DMS153 treated with DMSO at 0.1 percent for 48 hours (cell line): ENCODE data around the gene CCNG1.
"Not testable (repeated sequence)": the region's sequence is repeated elsewhere in the genome, so short reads cannot be mapped to it uniquely, and the experiment has no call there.

Experiments
- DNase-seq: peaks from one replicate; lab custom pipeline; 2025; ENCODE audit not compliant: unreplicated experiment; lab: John Stamatoyannopoulos, UW

The CCNG1 gene

GRCh38 chr5:163437309-163438182 lies at the start of gene CCNG1:
TSS of gene CCNG1 (plus strand) at chr5:163437595. CDS start at chr5:163439257, 1,662 bp downstream.
- peak; percentile 61 for DNase-seq

DNA sequence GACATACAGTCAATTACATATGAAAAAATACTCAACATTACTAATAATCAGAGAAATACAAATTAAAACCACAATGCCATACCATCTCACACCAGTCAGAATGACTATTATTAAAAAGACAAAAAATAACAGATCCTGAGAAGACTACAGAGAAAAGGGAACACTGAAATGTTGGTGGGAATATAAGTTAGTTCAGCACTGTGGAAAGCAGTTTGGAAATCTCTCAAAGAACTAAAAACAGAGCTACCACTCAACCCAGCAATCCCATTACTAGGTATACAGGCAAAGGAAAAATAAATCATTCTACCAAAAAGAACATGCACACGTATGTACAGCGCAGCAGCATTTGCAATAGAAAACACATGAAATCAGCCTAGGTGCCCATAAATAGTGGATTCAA lies 41.6 kb upstream of the CCNG1 start:
- no peak for DNase-seq

DNA sequence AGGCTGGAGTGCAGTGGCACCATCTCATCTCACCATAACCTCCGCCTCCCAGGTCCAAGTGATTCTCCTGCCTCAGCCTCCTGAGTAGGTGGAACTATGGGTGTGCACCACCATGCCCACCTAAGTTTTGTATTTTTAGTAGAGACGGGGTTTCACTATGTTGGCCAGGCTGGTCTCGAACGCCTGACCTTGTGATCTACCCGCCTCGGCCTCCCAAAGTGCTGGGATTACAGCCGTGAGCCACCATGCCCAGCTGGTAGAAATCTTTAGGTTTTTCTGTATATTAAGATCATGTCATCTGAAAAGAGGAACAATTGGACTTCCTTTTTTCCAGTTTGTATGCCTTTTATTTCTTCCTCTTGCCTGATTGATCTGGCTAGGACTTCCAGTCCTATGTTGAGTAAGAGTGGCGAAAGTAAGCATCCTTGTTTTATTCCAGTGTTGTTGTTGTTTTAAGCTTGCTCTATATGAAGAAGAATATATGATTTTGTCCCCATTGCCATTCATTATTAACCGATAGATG lies 40.5 kb upstream of the CCNG1 start:
- DNase-seq, result not testable (repeated sequence)

- no peak for DNase-seq
These were observed 40.0 kb upstream of the CCNG1 start for GRCh38 chr5:163397354-163397753.

GRCh38 chr5:163399923-163400322 lies 37.5 kb upstream of the CCNG1 start:
- no peak for DNase-seq

DNA sequence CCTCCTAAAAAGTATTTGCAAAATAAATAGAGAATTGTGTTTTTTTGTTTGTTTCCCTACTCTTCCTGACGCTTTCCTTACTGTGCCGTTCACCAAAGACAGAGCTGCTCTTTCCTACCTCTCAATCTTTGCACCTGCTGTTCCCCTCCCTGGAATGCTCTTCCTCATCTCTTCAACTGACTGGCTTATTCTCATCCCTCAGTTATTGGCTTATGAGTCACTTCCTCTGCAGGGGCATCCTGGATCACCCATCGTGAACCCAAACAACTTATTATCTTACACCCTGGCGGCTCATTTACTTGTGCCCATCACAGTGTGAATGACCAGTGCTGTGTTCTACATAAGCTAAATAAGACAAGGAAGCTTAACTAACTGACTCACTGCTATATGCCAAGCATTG lies 36.1 kb upstream of the CCNG1 start:
- no peak for DNase-seq

- no peak for DNase-seq
These were observed 35.4 kb upstream of the CCNG1 start for GRCh38 chr5:163402007-163402406.

DNA sequence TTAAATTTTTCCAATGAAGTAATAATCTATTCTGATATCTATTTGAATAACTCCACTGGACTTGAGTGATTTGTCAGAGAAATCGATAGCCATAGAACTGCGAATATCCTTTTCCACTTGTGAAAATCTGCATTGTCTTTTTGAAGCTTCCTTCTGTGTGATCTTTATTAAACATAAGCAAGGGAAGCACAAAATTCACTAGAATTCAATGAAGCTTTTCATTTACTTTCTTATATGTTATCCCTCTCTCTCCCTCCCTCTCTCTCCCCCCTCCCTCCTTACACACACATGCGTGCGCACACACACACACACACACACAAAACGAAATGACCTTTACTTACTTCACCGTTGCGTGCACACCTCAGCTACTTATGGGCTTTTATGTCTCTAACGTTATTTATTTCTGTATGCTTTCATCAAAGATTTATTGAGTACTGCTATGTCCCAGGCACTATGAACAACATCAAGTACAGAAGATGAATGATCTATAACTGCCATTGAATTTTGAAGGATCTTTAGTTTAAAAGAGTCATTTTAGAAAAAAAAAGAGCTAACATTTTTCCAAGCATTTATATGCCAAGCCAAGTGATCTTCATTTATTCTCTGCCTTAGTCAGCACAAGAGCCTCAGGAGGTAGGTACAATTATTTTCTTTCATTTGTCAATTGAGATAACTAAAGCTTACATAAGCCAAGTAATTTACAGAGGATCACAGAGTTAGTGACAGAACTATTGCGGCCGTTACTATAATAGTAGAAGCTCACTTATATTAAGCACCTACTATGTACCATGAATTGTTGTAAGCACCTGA lies 32.8 kb upstream of the CCNG1 start:
- no peak for DNase-seq

DNA sequence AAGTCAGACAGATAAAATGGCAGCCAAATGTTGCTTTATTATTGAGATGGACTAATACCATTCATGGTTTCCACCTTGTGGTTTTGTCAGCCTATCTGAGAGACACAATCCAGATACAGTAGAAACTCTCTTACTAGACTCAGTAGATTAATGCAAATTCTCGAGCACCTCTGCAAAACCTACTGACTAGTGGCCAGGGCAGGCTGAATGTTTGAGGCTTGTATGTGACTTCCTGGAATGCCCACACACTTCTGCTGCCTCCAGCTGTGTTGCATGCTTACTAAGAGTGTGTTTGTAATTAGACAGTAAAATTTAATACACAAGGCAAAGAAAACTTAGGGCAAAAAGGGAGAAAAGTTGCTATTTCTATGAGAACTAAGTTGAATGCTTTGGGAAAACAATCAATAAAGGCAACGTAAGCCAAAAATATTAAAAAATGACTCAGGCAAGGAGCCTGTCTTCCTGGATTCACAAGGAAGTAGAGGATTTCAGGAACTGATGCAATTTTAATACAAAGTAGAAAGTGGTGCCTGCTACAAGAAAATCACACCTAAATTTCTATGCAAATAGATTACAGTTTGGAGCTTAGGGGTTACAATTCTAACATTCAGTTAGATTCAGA lies 30.2 kb upstream of the CCNG1 start:
- no peak for DNase-seq

DNA sequence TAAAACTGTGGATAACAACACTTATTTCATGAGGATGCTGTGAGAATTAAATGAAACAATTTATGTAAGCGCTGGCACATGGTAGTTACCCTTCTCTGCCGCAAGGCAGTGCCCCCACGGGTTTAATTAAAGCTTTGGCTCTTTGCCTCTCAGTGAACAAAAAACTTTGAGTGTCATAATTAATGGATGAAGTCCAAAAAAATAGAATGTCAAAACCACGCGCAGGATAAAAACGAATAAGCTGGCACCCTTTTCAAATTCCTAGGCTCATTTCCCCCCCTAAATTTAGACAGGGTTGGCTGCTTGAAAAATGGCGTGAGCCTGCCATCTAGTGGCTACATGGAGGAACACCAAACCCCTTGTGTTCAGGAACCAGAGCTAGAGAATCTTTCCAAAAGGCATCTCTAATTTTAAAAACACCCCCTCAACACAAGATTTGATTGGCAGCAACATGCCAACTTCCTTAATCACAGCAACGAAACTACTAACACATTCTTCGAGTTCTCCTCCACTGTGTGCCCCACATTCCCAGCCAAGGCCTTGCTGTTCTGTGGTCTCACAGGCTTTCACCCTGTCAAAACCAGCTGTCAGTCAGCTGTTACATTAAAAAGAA lies 29.0 kb upstream of the CCNG1 start:
- DNase-seq, result peak; percentile 0

GRCh38 chr5:163409384-163409783 lies 28.0 kb upstream of the CCNG1 start:
- DNase-seq, result no peak

DNA sequence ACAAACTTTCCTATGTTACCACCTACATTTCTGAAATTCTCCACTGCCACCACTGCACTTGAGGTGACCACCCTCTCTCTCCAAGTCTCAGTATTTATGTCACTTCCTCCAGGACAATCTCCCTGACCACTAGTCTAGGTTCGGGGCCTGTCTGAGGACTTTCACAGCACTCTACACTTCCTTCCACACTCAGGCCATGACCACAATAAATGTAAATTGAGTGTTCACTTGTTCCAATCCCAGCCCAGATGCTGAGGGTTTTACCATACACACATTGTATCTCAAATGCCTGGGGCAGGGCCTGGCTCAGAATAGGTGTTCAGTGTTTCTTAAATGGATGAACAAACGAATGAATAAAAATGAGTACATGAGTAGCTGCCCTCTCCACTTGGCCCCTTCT lies 26.9 kb upstream of the CCNG1 start:
- DNase-seq, result no peak

DNA sequence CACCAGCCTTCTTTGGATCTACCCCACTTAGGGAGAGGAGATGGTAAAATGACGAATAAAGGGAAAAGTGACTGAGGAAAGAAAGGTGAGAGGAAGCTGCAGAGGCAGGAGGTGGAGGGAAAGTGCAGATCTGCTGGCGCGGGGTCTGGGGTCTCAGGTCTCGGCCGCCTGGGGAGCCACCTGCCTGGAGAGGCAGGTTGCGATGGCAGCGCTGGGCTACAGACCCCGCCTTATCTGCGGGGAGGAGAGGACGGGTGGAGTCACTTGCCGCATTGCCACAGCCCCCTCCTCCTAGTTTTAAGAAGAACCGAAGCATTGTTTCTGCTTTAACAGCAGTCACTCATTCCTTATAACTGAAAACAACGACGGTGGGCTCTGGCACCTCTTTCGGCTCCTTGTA lies 21.7 kb upstream of the CCNG1 start:
- not testable (repeated sequence) for DNase-seq

DNA sequence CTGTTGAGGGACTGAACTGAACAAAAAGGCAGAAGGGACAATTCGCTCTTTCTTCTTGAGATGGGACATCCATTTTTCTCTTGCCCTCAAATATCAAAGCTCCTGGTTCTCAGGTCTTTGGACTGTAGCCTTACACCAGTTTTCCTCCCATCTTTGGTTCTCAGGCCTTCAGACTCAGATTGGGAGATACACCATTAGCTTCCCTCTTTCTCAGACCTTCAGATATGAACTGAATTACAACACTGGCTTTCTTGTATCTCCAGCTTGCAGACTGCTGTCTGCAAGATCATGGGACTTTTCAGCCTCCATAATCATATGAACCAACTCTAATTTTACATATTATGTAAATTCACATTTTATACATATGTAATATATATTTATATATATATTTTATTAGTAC lies 12.6 kb upstream of the CCNG1 start:
- DNase-seq, result no peak

DNA sequence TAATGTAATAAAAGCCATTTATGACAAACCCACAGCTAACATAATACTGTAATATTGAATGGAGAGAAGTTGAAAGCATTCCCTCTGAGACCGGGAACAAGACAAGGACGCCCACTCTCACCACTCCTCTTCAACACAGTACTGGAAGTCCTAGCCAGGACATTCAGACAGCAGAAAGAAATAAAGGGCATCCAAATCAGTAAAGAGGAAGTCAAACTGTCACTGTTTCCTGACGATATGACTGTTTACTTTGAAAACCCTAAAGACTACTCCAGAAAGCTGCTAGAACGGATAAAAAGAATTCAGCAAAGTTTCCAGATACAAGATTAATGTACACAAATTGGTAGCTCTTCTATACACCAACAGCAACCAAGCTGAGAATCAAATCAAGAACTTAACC lies 11.3 kb upstream of the CCNG1 start:
- not testable (repeated sequence) for DNase-seq

DNA sequence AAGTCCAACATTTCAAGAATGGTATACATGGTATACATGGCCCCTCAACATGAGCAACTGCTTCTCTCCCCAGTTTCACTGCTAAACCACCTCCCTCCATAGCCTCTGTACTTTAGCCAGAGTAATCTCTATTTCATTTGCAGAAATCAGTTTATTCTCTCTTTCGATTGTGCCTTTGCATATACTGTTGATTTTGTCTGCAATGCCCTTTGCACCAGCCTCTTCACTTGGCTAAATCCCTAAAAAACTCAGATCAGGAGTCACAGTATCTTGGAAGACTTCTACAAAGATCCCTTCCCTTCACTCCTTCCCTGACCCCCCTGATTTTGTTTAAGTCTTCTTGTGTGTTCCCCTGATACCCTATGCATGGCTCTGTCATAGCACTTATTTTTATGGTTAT lies 4.9 kb upstream of the CCNG1 start:
- no peak for DNase-seq

- DNase-seq, result no peak
These were observed 4.1 kb upstream of the CCNG1 start for GRCh38 chr5:163433271-163433670.

DNA sequence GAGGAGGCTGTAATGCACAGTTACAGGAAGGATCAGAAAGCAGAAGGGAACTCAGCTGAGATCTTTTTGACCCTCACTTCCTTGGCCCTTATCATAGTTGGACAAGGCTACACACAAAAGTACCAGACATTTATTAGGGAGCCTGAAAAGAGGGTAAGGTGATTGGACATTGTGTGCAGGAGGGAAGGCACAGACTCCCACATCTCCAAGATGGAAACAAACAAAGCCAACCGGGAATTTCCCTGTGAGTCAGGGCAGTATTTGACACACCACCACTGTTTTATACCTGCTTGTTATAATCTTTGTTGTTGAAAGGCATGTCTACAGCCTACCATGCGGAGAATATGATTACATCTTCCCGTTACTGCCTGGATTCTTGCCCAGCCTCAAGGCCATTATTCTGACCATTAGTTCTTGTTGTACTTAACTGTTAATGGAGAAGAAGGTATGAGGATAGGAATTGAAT lies 3.0 kb upstream of the CCNG1 start:
- no peak for DNase-seq

- no peak for DNase-seq
These were observed 880 bp upstream of the CCNG1 start for GRCh38 chr5:163436515-163436914.

DNA sequence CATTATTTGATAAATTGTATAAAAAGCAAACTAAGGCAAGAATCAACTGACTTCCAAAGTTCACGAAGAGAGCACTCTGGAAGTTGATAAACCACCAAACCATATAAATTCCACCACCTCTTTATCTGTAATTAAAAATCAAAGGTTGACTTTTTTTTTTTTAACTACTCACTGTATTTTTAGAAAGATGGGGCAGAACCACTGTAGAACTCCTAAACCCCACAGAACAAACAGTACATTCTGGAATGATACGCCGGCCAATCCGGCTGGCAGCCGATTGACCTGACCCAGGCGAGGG lies 435 bp upstream of the CCNG1 start:
- DNase-seq, result no peak

DNA sequence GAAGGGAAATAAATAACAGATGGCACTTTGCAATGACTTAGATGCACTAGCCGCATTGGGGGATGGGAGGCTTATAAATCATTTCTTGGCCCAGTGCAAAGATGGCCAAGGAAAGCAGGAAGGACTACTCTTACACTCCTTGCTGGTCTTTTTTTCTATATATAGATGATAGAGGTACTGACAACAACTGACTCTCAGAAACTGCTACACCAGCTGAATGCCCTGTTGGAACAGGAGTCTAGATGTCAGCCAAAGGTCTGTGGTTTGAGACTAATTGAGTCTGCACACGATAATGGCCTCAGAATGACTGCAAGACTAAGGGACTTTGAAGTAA lies 1.7 kb downstream of the CCNG1 start:
- DNase-seq, result no peak
